Endothelial cell of umbilical vein (primary cell): ENCODE measurements around the gene LIPM. TPM values are rescaled to one million over a fixed set of nuclear protein-coding genes. Genes with fewer than 3 reads are reported as not detected.

Experiments
- BruUV-seq: library from RNA; stranded (reverse); fragments of 400-500 nt; replicated peaks from 2 replicates; lab custom pipeline; 2021; lab: Mats Ljungman, UMichigan
- CTCF ChIA-PET: fragments of 300-600, 350-600 bp; sonication (Branson Sonifier 250); formaldehyde crosslinking; loops from one replicate; lab custom pipeline; 2021; ENCODE audit warnings: antibody characterized with exemption, inconsistent platforms; lab: Charles Lee
- POLR2A ChIA-PET: fragments of 300-600, 350-600 bp; sonication (Branson Sonifier 250); formaldehyde crosslinking; loops from one replicate; lab custom pipeline; 2021; ENCODE audit warnings: antibody characterized with exemption, inconsistent platforms; lab: Charles Lee
- DNase-seq: peaks from one replicate; pipeline ENCODE4 v3.0.0-alpha.2; 2011; ENCODE audit warnings: low read depth, low spot score
- FAIRE-seq: peaks from 2 replicates; lab custom pipeline; 2011; peaks lifted over from hg19 to GRCh38; lab: Jason Lieb, UNC
- H2AFZ ChIP-seq: 2 replicates; pipeline ENCODE4 v1.6.0; 2012; ENCODE audit warnings: low read depth, low read length, control low read depth, inconsistent platforms
- H3K27ac ChIP-seq: 2 replicates; pipeline ENCODE4 v1.5.1; 2011; ENCODE audit warnings: low read depth, mild to moderate bottlenecking, control low read depth, low read length, moderate library complexity; ENCODE audit not compliant: insufficient read depth
- H3K27me3 ChIP-seq, 2 experiments: 2 replicates each; pipeline versions ENCODE4 v1.6.0 to v1.6.1; 2011; ENCODE audit warnings: low read length in 2 of 2, mixed read lengths in 1 of 2; ENCODE audit not compliant: control insufficient read depth in 2 of 2, insufficient read depth in 2 of 2
- H3K36me3 ChIP-seq, 2 experiments: 2 replicates in 1 of 2; 3 replicates in 1 of 2; pipeline ENCODE4 v1.5.1; 2011; ENCODE audit warnings: low read length in 2 of 2, mild to moderate bottlenecking in 1 of 2, moderate library complexity in 1 of 2; ENCODE audit not compliant: control insufficient read depth in 2 of 2, insufficient read depth in 2 of 2; ENCODE audit errors: extremely low read depth in 1 of 2
- H3K4me1 ChIP-seq: 3 replicates; pipeline ENCODE4 v1.5.1; 2011; ENCODE audit warnings: mild to moderate bottlenecking, low read length; ENCODE audit not compliant: control insufficient read depth, insufficient read depth; ENCODE audit errors: extremely low read depth
- H3K4me2 ChIP-seq: 2 replicates; pipeline ENCODE4 v1.6.1; 2011; ENCODE audit warnings: low read length, control low read depth, mixed read lengths; ENCODE audit not compliant: insufficient read depth
- H3K4me3 ChIP-seq, 3 experiments: fragments of 200-600 bp in 1 of 3; sonication (generic), shearing (Covaris generic) in 1 of 3; replicated peaks in 1 of 3; 2 replicates each; pipeline ENCODE4 v1.5.1; 2011 to 2016; ENCODE audit warnings: control low read depth in 3 of 3, low read length in 3 of 3, mild to moderate bottlenecking in 2 of 3, inconsistent platforms in 1 of 3, low read depth in 1 of 3, moderate library complexity in 1 of 3; ENCODE audit not compliant: insufficient read depth in 1 of 3
- H3K79me2 ChIP-seq: 2 replicates; pipeline ENCODE4 v1.6.0; 2012; ENCODE audit warnings: low read length, inconsistent platforms; ENCODE audit not compliant: control insufficient read depth, insufficient read depth
- H3K9ac ChIP-seq: replicated peaks from 2 replicates; pipeline ENCODE3; 2011; ENCODE audit warnings: low read length, control low read depth; ENCODE audit not compliant: insufficient read depth; ENCODE audit errors: extremely low read depth
- H3K9me1 ChIP-seq: replicated peaks from 3 replicates; pipeline ENCODE4 v1.6.0; 2011; ENCODE audit warnings: mild to moderate bottlenecking, low read length; ENCODE audit not compliant: control insufficient read depth, insufficient read depth; ENCODE audit errors: extremely low read depth
- H3K9me3 ChIP-seq: replicated peaks from 2 replicates; pipeline ENCODE4 v1.5.1; 2012; ENCODE audit warnings: low read length, inconsistent platforms; ENCODE audit not compliant: control insufficient read depth, insufficient read depth
- H4K20me1 ChIP-seq: replicated peaks from 2 replicates; pipeline ENCODE3; 2011; ENCODE audit warnings: mild to moderate bottlenecking, low read length; ENCODE audit not compliant: control insufficient read depth, insufficient read depth; ENCODE audit errors: extremely low read depth
- CTCF ChIP-seq, 2 donors: IDR thresholded peaks; 1 replicate in 1 of 2; 2 replicates in 1 of 2; pipeline ENCODE4 v1.5.1; 2011; ENCODE audit warnings: low read length in 2 of 2, mild to moderate bottlenecking in 2 of 2, moderate library complexity in 2 of 2, control low read depth in 1 of 2, inconsistent platforms in 1 of 2, low read depth in 1 of 2; ENCODE audit not compliant: insufficient read depth in 1 of 2; ENCODE audit errors: extremely low read depth in 1 of 2
- EZH2 ChIP-seq: IDR thresholded peaks from 2 replicates; pipeline ENCODE4 v1.6.1; 2012; ENCODE audit warnings: borderline replicate concordance, low read depth, mild to moderate bottlenecking, moderate library complexity, low read length, inconsistent platforms; ENCODE audit not compliant: severe bottlenecking
- FOS ChIP-seq: IDR thresholded peaks from 2 replicates; pipeline ENCODE4 v1.6.1; 2011; ENCODE audit warnings: mild to moderate bottlenecking, low read length, moderate library complexity, borderline replicate concordance; ENCODE audit not compliant: insufficient read depth
- GATA2 ChIP-seq: IDR thresholded peaks from 2 replicates; pipeline ENCODE4 v1.7.0; 2011; ENCODE audit warnings: low read depth, mild to moderate bottlenecking, moderate library complexity, mixed read lengths, low read length; ENCODE audit not compliant: insufficient read length, insufficient read depth
- JUN ChIP-seq: IDR thresholded peaks from 2 replicates; pipeline ENCODE4 v1.6.1; 2011; ENCODE audit warnings: borderline replicate concordance, low read depth; ENCODE audit not compliant: insufficient read length, insufficient read depth
- MAX ChIP-seq: IDR thresholded peaks from 2 replicates; pipeline ENCODE4 v1.6.1; 2011; ENCODE audit not compliant: insufficient read depth, insufficient read length
- MYC ChIP-seq: IDR thresholded peaks from one replicate; pipeline ENCODE4 v1.6.1; 2011; ENCODE audit warnings: mild to moderate bottlenecking, low read depth, low read length
- POLR2A ChIP-seq: IDR thresholded peaks from 2 replicates; pipeline ENCODE4 v1.6.1; 2012; ENCODE audit warnings: low read depth, mild to moderate bottlenecking, control low read depth, low read length
- POLR2AphosphoS5 ChIP-seq: IDR thresholded peaks from 2 replicates; pipeline ENCODE4 v1.6.1; 2012; ENCODE audit warnings: low read depth, mild to moderate bottlenecking, control low read depth, low read length, moderate library complexity; ENCODE audit not compliant: insufficient read depth
- dilution Hi-C: fragments of 300-500 bp; cut with MboI; formaldehyde crosslinking; loops from one replicate; pipeline ENCODE4 v1.15.0; 2019; ENCODE audit warnings: low sequenced_read_pairs; ENCODE audit not compliant: extremely low pct_ligation_motif_present
- intact Hi-C: fragments of 100-400 bp; cut with micrococcal nuclease; formaldehyde crosslinking; loops from one replicate; pipeline ENCODE4 v1.10.0; 2022
- polyA plus RNA-seq, 4 experiments: library from polyadenylated mRNA; depleted of rRNA in 3 of 4; stranded (reverse) in 3 of 4; unstranded in 1 of 4; fragments of >200 nt; gene quantifications; 2 replicates each; pipeline versions ENCODE4 v1.2.1 to v1.2.3, GENCODE V29; 2011 to 2012; ENCODE audit warnings: missing spikeins in 1 of 4
- total RNA-seq: library from RNA; stranded (reverse); gene quantifications from 2 replicates; pipeline ENCODE4 v1.2.3, GENCODE V29; 2021

The LIPM gene
- total and polyA plus RNA-seq, 2 donors (not counting 3 experiments of a cell fraction or from before 2014, with no cell fraction given): not detected

GRCh38 chr10:88854684-88855083 lies 52.2 kb downstream of the LIPM start:
- POLR2A ChIA-PET: no interaction called here
- Histone ChIP-seq H3K36me3 (no peaks in the 10 kb centered on the region), H3K27ac (no peak overlapping the region), H3K9ac (no peak overlapping the region), H3K9me3 (no peaks in the 10 kb centered on the region), H3K4me2 (no peak overlapping the region), H3K4me1 (no peaks in the 10 kb centered on the region), H3K27me3 (peaks cover 0 to 7% of the 10 kb centered on the region in 2 experiments), H3K79me2 (no peaks in the 10 kb centered on the region), H2AFZ (no peak overlapping the region), H3K4me3 (no peak overlapping the region), H4K20me1 (no peaks in the 10 kb centered on the region), H3K9me1 (no peaks in the 10 kb centered on the region)
- FAIRE-seq (no peak), DNase-seq (no peak)
- no TSS peak for BruUV-seq
- TF ChIP-seq POLR2AphosphoS5: no peak
- no peak for TF ChIP-seq EZH2
- TF ChIP-seq CTCF (IDR thresholded peaks at IDR 0.05; ENCODE audit: extremely low read depth in 1 of 2, insufficient read depth in 1 of 2, low read depth in 1 of 2, low read length in 2 of 2): no peak
- TF ChIP-seq POLR2A: no peak
- no peak for TF ChIP-seq GATA2
- TF ChIP-seq FOS: no peak
- TF ChIP-seq MAX: no peak
- TF ChIP-seq MYC: no peak
- no peak for TF ChIP-seq JUN
- intact Hi-C loops: loop anchor here (5.0 kb wide), 1 partner anchor 48 kb away; no protein-coding TSS in a partner anchor
- dilution Hi-C loops: no loop called here
- CTCF ChIA-PET: no interaction called here
